ENCODE data around the gene CLDN11. TPM values are rescaled to one million over a fixed set of nuclear protein-coding genes. Genes with fewer than 3 reads are reported as not detected.

Gene CLDN11
- total RNA-seq, 4 donors from 2014 or later: 3.0 to 5.2 (median 3.6) TPM

- Histone ChIP-seq H3K9me3 (no peaks in the 10 kb centered on the region), H3K4me1 (peaks cover 4 to 8% (median 6%) of the 10 kb centered on the region in 4 donors), H3K27me3 (peaks cover 0 to 11% (median under 1%) of the 10 kb centered on the region in 4 donors), H3K36me3 (no peaks in the 10 kb centered on the region), H3K27ac (replicated peaks in 1 of 4) (peak overlapping the region in 1 of 4 donors; percentile 15), H3K4me3 (no peak overlapping the region)
- WGBS: 79% methylated on average over 8 of the region's 8 CpGs
- TF ChIP-seq EP300 (IDR thresholded peaks at IDR 0.05): no peak
- TF ChIP-seq POLR2AphosphoS5 (IDR thresholded peaks at IDR 0.05): no peak
- TF ChIP-seq, protein P1, sequence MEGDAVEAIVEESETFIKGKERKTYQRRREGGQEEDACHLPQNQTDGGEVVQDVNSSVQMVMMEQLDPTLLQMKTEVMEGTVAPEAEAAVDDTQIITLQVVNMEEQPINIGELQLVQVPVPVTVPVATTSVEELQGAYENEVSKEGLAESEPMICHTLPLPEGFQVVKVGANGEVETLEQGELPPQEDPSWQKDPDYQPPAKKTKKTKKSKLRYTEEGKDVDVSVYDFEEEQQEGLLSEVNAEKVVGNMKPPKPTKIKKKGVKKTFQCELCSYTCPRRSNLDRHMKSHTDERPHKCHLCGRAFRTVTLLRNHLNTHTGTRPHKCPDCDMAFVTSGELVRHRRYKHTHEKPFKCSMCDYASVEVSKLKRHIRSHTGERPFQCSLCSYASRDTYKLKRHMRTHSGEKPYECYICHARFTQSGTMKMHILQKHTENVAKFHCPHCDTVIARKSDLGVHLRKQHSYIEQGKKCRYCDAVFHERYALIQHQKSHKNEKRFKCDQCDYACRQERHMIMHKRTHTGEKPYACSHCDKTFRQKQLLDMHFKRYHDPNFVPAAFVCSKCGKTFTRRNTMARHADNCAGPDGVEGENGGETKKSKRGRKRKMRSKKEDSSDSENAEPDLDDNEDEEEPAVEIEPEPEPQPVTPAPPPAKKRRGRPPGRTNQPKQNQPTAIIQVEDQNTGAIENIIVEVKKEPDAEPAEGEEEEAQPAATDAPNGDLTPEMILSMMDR (IDR thresholded peaks at IDR 0.05): no peak
- no peak for TF ChIP-seq POLR2A (IDR thresholded peaks at IDR 0.05; ENCODE audit: low read depth)
- DNase-seq (ENCODE audit: extremely low spot score): no peak
- intact Hi-C loops (cut with DNase I): no loop called here
Observed at GRCh38 chr3:170424879-170425278, 6.2 kb downstream of the CLDN11 start.

DNA sequence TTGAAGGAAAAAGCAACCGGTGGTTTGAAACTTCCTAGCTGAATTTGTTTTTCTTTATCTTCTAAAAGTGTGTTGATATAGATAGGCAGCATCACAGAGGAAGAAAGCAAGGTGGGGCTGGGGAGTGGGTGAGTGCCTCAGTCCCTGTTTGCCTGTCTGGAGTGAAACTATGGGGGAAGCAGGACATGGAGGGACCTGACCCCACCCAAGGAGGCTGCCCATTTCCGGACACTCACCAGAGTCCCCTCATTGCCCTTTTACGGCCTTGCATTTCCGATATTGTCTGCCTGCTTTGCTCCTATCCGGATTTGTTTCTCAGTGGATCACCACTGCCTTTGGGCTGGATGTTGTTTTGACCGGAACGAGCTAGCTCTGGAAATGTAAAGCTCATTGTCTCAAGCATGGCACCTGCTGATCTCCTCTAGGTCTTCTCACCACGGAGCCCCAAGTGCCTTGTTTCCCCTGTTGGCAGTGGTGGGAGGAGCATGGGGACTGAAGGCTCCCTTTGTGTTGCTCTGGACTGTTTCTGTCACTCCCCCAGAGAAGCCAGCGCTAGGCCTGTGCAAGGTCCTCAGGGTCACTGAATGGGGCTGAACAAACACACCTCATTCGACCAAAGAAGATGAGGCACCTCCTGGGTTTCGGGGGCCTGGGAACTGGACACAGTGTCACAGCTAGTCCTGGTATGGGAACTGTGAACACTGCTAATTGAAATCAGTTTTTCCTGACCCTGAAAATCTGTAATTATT, 7.0 kb downstream of the CLDN11 start:
- WGBS: 78% methylated on average over 11 of the region's 11 CpGs
- Histone ChIP-seq H3K4me3 (no peak overlapping the region), H3K9me3 (no peaks in the 10 kb centered on the region), H3K4me1 (peaks cover 0 to 4% (median 2%) of the 10 kb centered on the region in 4 donors), H3K27me3 (peaks cover 0 to 5% (median 0%) of the 10 kb centered on the region in 4 donors), H3K27ac (replicated peaks in 1 of 4) (peak overlapping the region in 3 of 4 donors; percentile 15 to 30 (median 27)), H3K36me3 (no peaks in the 10 kb centered on the region)
- intact Hi-C loops (cut with DNase I): no loop called here
- DNase-seq (ENCODE audit: extremely low spot score): no peak
- TF ChIP-seq EP300 (IDR thresholded peaks at IDR 0.05) (no peak), POLR2A (IDR thresholded peaks at IDR 0.05; ENCODE audit: low read depth) (no peak), POLR2AphosphoS5 (IDR thresholded peaks at IDR 0.05) (no peak)
- TF ChIP-seq, protein P1 (IDR thresholded peaks at IDR 0.05): no peak

DNA sequence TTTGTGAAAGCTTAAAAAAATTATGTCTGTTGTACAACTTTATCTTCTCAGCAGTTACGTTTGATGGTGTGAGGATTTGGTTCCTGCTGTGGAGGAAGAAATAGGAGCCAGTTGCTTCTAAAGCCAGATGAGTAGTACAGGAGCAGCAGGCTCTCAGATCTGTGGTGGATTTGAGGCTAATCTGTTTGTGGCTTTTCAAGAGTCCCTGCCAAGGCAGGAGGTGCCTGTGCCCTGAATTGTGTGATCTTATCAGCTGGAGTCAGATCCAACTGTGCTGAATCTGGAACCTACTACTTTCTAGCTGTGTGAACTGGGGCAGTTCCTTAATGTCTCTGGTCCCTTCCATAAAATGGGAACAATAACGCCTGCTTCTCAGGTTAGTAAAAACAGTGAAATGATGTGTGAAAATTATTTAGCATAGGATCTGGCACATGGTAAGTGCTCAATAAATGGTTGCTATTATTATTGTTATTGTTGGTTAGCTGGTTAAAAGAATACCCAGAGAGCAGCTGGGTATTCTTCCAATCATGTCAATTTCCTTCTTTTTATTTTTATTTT, 7.7 kb downstream of the CLDN11 start:
- no peak for DNase-seq (ENCODE audit: extremely low spot score)
- WGBS: 73% methylated on average over 2 of the region's 2 CpGs
- Histone ChIP-seq H3K36me3 (no peaks in the 10 kb centered on the region), H3K27ac (replicated peaks in 1 of 4) (no peak overlapping the region), H3K4me1 (peaks cover 0 to 4% (median 0%) of the 10 kb centered on the region in 4 donors), H3K4me3 (no peak overlapping the region), H3K27me3 (peaks cover 0 to 5% (median 0%) of the 10 kb centered on the region in 4 donors), H3K9me3 (no peaks in the 10 kb centered on the region)
- TF ChIP-seq POLR2AphosphoS5 (IDR thresholded peaks at IDR 0.05) (no peak), POLR2A (IDR thresholded peaks at IDR 0.05; ENCODE audit: low read depth) (no peak), EP300 (IDR thresholded peaks at IDR 0.05) (no peak)
- TF ChIP-seq, protein P1 (IDR thresholded peaks at IDR 0.05): no peak
- intact Hi-C loops (cut with DNase I): no loop called here

DNA sequence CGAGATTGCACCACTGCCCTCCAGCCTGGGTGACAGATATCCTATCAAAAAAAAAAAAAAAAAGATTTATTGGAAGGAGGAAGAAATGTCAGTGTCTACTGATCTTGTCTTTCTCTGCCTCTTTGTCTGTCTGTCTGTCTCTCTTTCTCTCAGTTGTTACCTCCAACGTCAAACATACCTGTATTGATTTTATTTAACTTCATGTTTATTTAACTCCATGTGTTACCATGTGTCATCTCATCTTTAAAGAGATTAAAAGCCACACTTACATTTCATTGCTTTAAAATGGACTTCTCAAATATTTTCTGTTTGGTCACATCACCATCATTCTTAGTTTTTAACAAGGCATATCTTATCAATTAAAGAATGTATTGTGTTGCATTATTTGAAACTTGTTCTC, 9.4 kb downstream of the CLDN11 start:
- Histone ChIP-seq H3K27me3 (peaks cover 0 to 5% (median 0%) of the 10 kb centered on the region in 4 donors), H3K4me1 (no peaks in the 10 kb centered on the region), H3K27ac (replicated peaks in 1 of 4) (no peak overlapping the region), H3K36me3 (no peaks in the 10 kb centered on the region), H3K4me3 (no peak overlapping the region), H3K9me3 (no peaks in the 10 kb centered on the region)
- WGBS: 71% methylated on average over 2 of the region's 2 CpGs
- TF ChIP-seq POLR2AphosphoS5 (IDR thresholded peaks at IDR 0.05): no peak
- no peak for TF ChIP-seq POLR2A (IDR thresholded peaks at IDR 0.05; ENCODE audit: low read depth)
- TF ChIP-seq, protein P1 (IDR thresholded peaks at IDR 0.05): no peak
- TF ChIP-seq EP300 (IDR thresholded peaks at IDR 0.05): no peak
- intact Hi-C loops (cut with DNase I): no loop called here
- DNase-seq (ENCODE audit: extremely low spot score): no peak

Data from esophagus muscularis mucosa (tissue), 4 donors.